ENCODE results near the gene PTCSC3. TPM values are rescaled to one million over a fixed set of nuclear protein-coding genes. Genes with fewer than 3 reads are reported as not detected.

The PTCSC3 gene
- total RNA-seq, 1 donor from 2014 or later, result not detected

DNA sequence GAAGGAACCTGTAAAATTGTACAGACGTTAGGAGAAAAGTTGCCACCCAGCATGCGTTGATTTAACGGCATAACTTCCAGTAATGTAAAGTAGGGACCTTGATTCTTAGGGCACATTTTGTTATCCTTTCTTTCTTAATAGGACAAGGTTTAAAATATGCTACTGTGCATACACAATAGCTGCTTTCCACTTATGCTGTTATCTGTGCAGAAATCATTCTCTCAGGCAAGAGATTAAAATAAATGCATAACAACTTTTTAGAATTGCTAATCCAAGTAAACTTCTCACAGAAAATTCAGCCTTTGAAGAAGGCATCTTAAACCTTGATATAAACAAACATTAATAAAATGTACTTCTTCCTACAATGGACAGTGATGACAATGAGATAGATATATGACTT is 16.0 kb upstream of the PTCSC3 start:
- no peak for TF ChIP-seq EZH2 (IDR thresholded peaks at IDR 0.05)
- TF ChIP-seq, protein P1, sequence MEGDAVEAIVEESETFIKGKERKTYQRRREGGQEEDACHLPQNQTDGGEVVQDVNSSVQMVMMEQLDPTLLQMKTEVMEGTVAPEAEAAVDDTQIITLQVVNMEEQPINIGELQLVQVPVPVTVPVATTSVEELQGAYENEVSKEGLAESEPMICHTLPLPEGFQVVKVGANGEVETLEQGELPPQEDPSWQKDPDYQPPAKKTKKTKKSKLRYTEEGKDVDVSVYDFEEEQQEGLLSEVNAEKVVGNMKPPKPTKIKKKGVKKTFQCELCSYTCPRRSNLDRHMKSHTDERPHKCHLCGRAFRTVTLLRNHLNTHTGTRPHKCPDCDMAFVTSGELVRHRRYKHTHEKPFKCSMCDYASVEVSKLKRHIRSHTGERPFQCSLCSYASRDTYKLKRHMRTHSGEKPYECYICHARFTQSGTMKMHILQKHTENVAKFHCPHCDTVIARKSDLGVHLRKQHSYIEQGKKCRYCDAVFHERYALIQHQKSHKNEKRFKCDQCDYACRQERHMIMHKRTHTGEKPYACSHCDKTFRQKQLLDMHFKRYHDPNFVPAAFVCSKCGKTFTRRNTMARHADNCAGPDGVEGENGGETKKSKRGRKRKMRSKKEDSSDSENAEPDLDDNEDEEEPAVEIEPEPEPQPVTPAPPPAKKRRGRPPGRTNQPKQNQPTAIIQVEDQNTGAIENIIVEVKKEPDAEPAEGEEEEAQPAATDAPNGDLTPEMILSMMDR (IDR thresholded peaks at IDR 0.05), result no peak
- no peak for TF ChIP-seq EZH2phosphoT487 (IDR thresholded peaks at IDR 0.05)
- no peaks in the 10 kb centered on the region for H3K36me3 ChIP-seq
- no peaks in the 10 kb centered on the region for H3K79me2 ChIP-seq (ENCODE audit: low read depth)
- no peaks in the 10 kb centered on the region for H3F3A ChIP-seq (ENCODE audit: low read depth)
- Mint-ChIP-seq H3K36me3 (no peaks in the 10 kb centered on the region), H3K4me3 (no peak overlapping the region), H3K27me3 (ENCODE audit: insufficient read depth, low read depth) (peaks cover 2% of the 10 kb centered on the region), H3K9me3 (no peaks in the 10 kb centered on the region), H3K27ac (no peak overlapping the region), H3K4me1 (no peaks in the 10 kb centered on the region)
- no peaks in the 10 kb centered on the region for H3K27me3 ChIP-seq
- no peak overlapping the region for H3K27ac ChIP-seq
- no peak overlapping the region for H3K4me3 ChIP-seq
- H3K9ac ChIP-seq, result no peak overlapping the region
- no peak for DNase-seq (ENCODE audit: low spot score)
- H3K4me1 ChIP-seq, result no peaks in the 10 kb centered on the region
- H3K9me3 ChIP-seq (ENCODE audit: low read depth), result no peaks in the 10 kb centered on the region
- H3K4me2 ChIP-seq, result no peak overlapping the region
- H4K20me1 ChIP-seq (ENCODE audit: low read depth), result no peaks in the 10 kb centered on the region
- H2AFZ ChIP-seq (replicated peaks), result no peak overlapping the region

GRCh38 chr14:36183402-36183801 is 6.9 kb upstream of the PTCSC3 start:
- H3K27ac ChIP-seq, result no peak overlapping the region
- H4K20me1 ChIP-seq (ENCODE audit: low read depth), result no peaks in the 10 kb centered on the region
- H3K36me3 Mint-ChIP-seq, result no peaks in the 10 kb centered on the region
- no peaks in the 10 kb centered on the region for H3K79me2 ChIP-seq (ENCODE audit: low read depth)
- no peak overlapping the region for H3K4me3 ChIP-seq
- TF ChIP-seq EZH2phosphoT487 (IDR thresholded peaks at IDR 0.05), result no peak
- TF ChIP-seq EZH2 (IDR thresholded peaks at IDR 0.05), result no peak
- TF ChIP-seq, protein P1 (IDR thresholded peaks at IDR 0.05), result no peak
- H3K4me2 ChIP-seq, result no peak overlapping the region
- no peak overlapping the region for H2AFZ ChIP-seq (replicated peaks)
- H3K4me3 Mint-ChIP-seq, result no peak overlapping the region
- H3K9me3 ChIP-seq (ENCODE audit: low read depth), result no peaks in the 10 kb centered on the region
- H3K9me3 Mint-ChIP-seq, result peaks cover 7% of the 10 kb centered on the region
- H3K9ac ChIP-seq, result no peak overlapping the region
- H3F3A ChIP-seq (ENCODE audit: low read depth), result no peaks in the 10 kb centered on the region
- peaks cover 2% of the 10 kb centered on the region for H3K27me3 Mint-ChIP-seq (ENCODE audit: insufficient read depth, low read depth)
- DNase-seq (ENCODE audit: low spot score), result no peak
- H3K27me3 ChIP-seq, result no peaks in the 10 kb centered on the region
- H3K4me1 Mint-ChIP-seq, result no peaks in the 10 kb centered on the region
- no peaks in the 10 kb centered on the region for H3K4me1 ChIP-seq
- no peaks in the 10 kb centered on the region for H3K36me3 ChIP-seq
- no peak overlapping the region for H3K27ac Mint-ChIP-seq

DNA sequence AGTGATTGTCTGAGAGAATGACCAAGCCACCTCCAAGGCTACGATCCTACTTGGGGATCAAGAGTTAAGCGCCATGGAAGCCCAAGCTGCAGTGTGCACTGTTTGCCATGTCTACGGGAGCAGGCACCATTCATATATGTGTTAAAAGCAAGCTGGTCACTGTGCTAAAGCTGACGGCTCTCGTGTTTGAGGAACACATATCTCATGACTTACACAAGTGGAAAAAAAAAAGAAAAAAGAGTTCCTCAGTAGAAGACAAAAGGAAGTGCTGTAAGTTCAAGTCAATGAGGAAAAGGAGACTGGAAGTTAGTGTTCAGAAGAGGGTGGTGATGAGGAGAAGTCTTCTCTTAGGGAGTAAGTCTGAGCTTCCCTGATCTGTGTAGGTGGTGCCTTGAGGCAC is 4.9 kb upstream of the PTCSC3 start:
- Histone ChIP-seq H2AFZ (replicated peaks) (no peak overlapping the region), H3K4me3 (no peak overlapping the region), H3K27ac (no peak overlapping the region), H3K9me3 (ENCODE audit: low read depth) (no peaks in the 10 kb centered on the region), H3K27me3 (no peaks in the 10 kb centered on the region), H3F3A (ENCODE audit: low read depth) (no peaks in the 10 kb centered on the region), H3K4me2 (no peak overlapping the region), H4K20me1 (ENCODE audit: low read depth) (no peaks in the 10 kb centered on the region), H3K9ac (no peak overlapping the region), H3K79me2 (ENCODE audit: low read depth) (no peaks in the 10 kb centered on the region), H3K36me3 (no peaks in the 10 kb centered on the region), H3K4me1 (peaks cover 3% of the 10 kb centered on the region)
- DNase-seq (ENCODE audit: low spot score), result no peak
- H3K9me3 Mint-ChIP-seq, result peaks cover 7% of the 10 kb centered on the region
- no peak overlapping the region for H3K27ac Mint-ChIP-seq
- H3K36me3 Mint-ChIP-seq, result no peaks in the 10 kb centered on the region
- peaks cover 2% of the 10 kb centered on the region for H3K27me3 Mint-ChIP-seq (ENCODE audit: insufficient read depth, low read depth)
- TF ChIP-seq, protein P1 (IDR thresholded peaks at IDR 0.05), result no peak
- TF ChIP-seq EZH2phosphoT487 (IDR thresholded peaks at IDR 0.05) (no peak), EZH2 (IDR thresholded peaks at IDR 0.05) (no peak)
- H3K4me1 Mint-ChIP-seq, result no peaks in the 10 kb centered on the region
- H3K4me3 Mint-ChIP-seq, result no peak overlapping the region
